Colonic mucosa (tissue), 4 donors: Measurements from ENCODE around the gene OR2H1. TPM values are rescaled to one million over a fixed set of nuclear protein-coding genes. Genes with fewer than 3 reads are reported as not detected.

Source experiments
- DNase-seq: peaks from one replicate; pipeline ENCODE4 v3.0.0-alpha.2; 2020
- H3K27ac ChIP-seq: fragments of 200-600 bp; one replicate; pipeline ENCODE4 v1.8.0; 2021
- H3K27me3 ChIP-seq: fragments of 200-600 bp; one replicate; pipeline ENCODE4 v1.8.0; 2021
- H3K36me3 ChIP-seq: fragments of 200-600 bp; one replicate; pipeline ENCODE4 v1.8.0; 2021
- H3K4me1 ChIP-seq: fragments of 200-600 bp; one replicate; pipeline ENCODE4 v1.8.0; 2021; ENCODE audit warnings: mild to moderate bottlenecking
- H3K4me3 ChIP-seq: fragments of 200-600 bp; one replicate; pipeline ENCODE4 v1.8.0; 2021
- H3K9ac ChIP-seq, 2 donors: one replicate each; pipeline ENCODE4 v1.7.0; 2013; ENCODE audit warnings: control low read depth in 2 of 2, low read depth in 2 of 2, low read length in 2 of 2
- H3K9me3 ChIP-seq: fragments of 200-600 bp; one replicate; pipeline ENCODE4 v1.8.0; 2021
- CTCF ChIP-seq: fragments of 200-600 bp; IDR thresholded peaks from one replicate; pipeline ENCODE4 v1.8.0; 2022; ENCODE audit warnings: antibody characterized with exemption, mild to moderate bottlenecking
- intact Hi-C: fragments of 100-400 bp; cut with DNase I; formaldehyde crosslinking; loops from one replicate; pipeline ENCODE4 v1.14.1; 2022
- total RNA-seq, 2 donors: library from RNA; stranded (reverse); fragmentation: NEBNext Ultra II Directional in 1 of 2; extraction: Animal tissue kit (Norgen Biotek cat#: 25700) in 1 of 2; gene quantifications; one replicate each; pipeline ENCODE4 v1.2.1, GENCODE V29; 2021
- donor health status: healthy.
- donor health status: DM: no; HTN: no; CAD: no.
- donor health status: DM: no; HTN: no; CAD: no.

Gene OR2H1
- total RNA-seq, 2 donors from 2014 or later: not detected

GRCh38 chr6:29466241-29466640, 9.3 kb downstream of the OR2H1 start:
- Histone ChIP-seq H3K9ac (no peak overlapping the region), H3K9me3 (no peaks in the 10 kb centered on the region), H3K4me3 (no peak overlapping the region), H3K27me3 (no peaks in the 10 kb centered on the region), H3K36me3 (no peaks in the 10 kb centered on the region), H3K27ac (no peak overlapping the region), H3K4me1 (no peaks in the 10 kb centered on the region)
- TF ChIP-seq CTCF: no peak
- no peak for DNase-seq
- intact Hi-C loops: no loop called here

GRCh38 chr6:29474996-29475395, 18.0 kb downstream of the OR2H1 start:
- H3K4me3 ChIP-seq: no peak overlapping the region
- intact Hi-C loops: no loop called here
- no peaks in the 10 kb centered on the region for H3K4me1 ChIP-seq
- H3K9me3 ChIP-seq: no peaks in the 10 kb centered on the region
- H3K9ac ChIP-seq: no peak overlapping the region
- no peaks in the 10 kb centered on the region for H3K27me3 ChIP-seq
- no peak for TF ChIP-seq CTCF
- H3K27ac ChIP-seq: no peak overlapping the region
- no peaks in the 10 kb centered on the region for H3K36me3 ChIP-seq
- no peak for DNase-seq

DNA sequence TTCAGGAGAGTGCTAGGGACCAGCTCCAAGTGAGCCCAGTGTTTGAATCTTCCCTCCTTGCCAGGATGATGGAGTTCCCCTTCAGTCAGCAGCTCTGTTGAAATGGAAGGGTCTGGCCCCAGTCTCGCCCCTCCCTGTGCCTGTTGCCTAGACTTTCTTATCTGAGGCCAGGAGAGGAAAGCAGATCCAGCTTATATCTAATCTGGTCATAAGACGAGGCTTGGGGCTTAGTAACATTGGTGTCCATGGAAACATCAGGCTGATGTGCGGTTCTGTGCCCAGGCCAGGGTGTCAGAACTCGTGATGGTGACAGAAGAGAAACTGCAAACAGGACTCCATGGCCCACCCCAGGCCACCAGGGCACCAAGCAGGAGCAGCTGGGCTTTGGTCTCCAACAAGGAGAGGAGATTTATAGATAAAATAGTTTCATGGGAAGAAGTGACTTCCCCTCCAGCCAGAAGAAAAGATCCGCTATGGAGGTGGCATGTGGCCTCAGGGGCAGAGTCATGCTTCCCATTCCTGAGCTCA, 21.0 kb downstream of the OR2H1 start:
- no peak overlapping the region for H3K27ac ChIP-seq

DNA sequence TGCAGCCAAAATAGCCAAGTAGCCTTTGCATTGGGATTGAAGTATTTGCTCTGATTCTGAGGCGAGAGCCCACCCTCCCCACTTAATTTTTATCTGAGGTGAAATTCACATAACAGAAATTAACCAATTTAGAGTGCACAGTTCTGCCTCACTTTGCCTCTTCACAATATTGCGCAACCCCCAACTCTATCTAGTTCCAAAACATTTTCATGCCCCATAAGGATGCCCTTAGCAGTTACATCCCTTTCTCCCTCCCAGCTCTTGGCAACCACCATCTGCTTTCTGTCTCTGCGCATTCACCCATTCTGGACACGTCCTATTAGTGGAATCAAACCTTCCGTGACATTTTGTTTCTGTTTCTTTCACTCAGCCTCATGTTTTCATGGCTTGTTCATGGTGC, 21.8 kb downstream of the OR2H1 start:
- no peak for TF ChIP-seq CTCF
- H3K36me3 ChIP-seq: no peaks in the 10 kb centered on the region
- H3K9ac ChIP-seq: no peak overlapping the region
- DNase-seq: no peak
- no peaks in the 10 kb centered on the region for H3K4me1 ChIP-seq
- no peak overlapping the region for H3K27ac ChIP-seq
- intact Hi-C loops: no loop called here
- H3K9me3 ChIP-seq: no peaks in the 10 kb centered on the region
- H3K4me3 ChIP-seq: no peak overlapping the region
- H3K27me3 ChIP-seq: no peaks in the 10 kb centered on the region

More for the DNA sequence above, 21.0 kb downstream of the OR2H1 start:
- TF ChIP-seq CTCF: no peak
- DNase-seq: no peak
- Histone ChIP-seq H3K36me3 (no peaks in the 10 kb centered on the region), H3K9ac (no peak overlapping the region), H3K27me3 (no peaks in the 10 kb centered on the region), H3K4me1 (no peaks in the 10 kb centered on the region), H3K4me3 (no peak overlapping the region), H3K9me3 (no peaks in the 10 kb centered on the region)
- intact Hi-C loops: no loop called here

- intact Hi-C loops: no loop called here
- TF ChIP-seq CTCF: no peak
- H3K4me3 ChIP-seq: no peak overlapping the region
- H3K36me3 ChIP-seq: no peaks in the 10 kb centered on the region
- no peaks in the 10 kb centered on the region for H3K27me3 ChIP-seq
- no peaks in the 10 kb centered on the region for H3K4me1 ChIP-seq
- no peaks in the 10 kb centered on the region for H3K9me3 ChIP-seq
- no peak overlapping the region for H3K9ac ChIP-seq
- DNase-seq: no peak
- H3K27ac ChIP-seq: no peak overlapping the region
Measured at GRCh38 chr6:29479560-29479959, 22.6 kb downstream of the OR2H1 start.
